Ishikawa (cell line): ENCODE data around the gene P3H2.

Experiments used
- CEBPB ChIP-seq: IDR thresholded peaks from 2 replicates; pipeline ENCODE4 v1.6.1; 2012
- CREB1 ChIP-seq: IDR thresholded peaks from 2 replicates; pipeline ENCODE4 v1.6.1; 2012; ENCODE audit warnings: low read depth
- EGR1 ChIP-seq: IDR thresholded peaks from 2 replicates; pipeline ENCODE4 v1.6.1; 2012
- EP300 ChIP-seq: IDR thresholded peaks from 2 replicates; pipeline ENCODE4 v1.6.1; 2012; ENCODE audit warnings: borderline replicate concordance
- FOXM1 ChIP-seq: IDR thresholded peaks from 2 replicates; pipeline ENCODE4 v1.6.1; 2012; ENCODE audit warnings: low read depth, borderline replicate concordance
- MAX ChIP-seq: IDR thresholded peaks from 2 replicates; pipeline ENCODE4 v1.6.1; 2012
- NFIC ChIP-seq: IDR thresholded peaks from 2 replicates; pipeline ENCODE4 v1.6.1; 2012
- RAD21 ChIP-seq: IDR thresholded peaks from 2 replicates; pipeline ENCODE4 v1.6.1; 2012; ENCODE audit warnings: low read depth
- REST ChIP-seq: IDR thresholded peaks from 2 replicates; pipeline ENCODE4 v1.6.1; 2012; ENCODE audit warnings: low read depth, mild to moderate bottlenecking
- TAF1 ChIP-seq: IDR thresholded peaks from 2 replicates; pipeline ENCODE4 v1.6.1; 2012; ENCODE audit warnings: low read depth, mild to moderate bottlenecking
- TCF12 ChIP-seq: IDR thresholded peaks from 2 replicates; pipeline ENCODE4 v1.6.1; 2012; ENCODE audit warnings: low read depth
- TEAD4 ChIP-seq: IDR thresholded peaks from 2 replicates; pipeline ENCODE4 v1.6.1; 2012
- USF1 ChIP-seq: IDR thresholded peaks from 2 replicates; pipeline ENCODE4 v1.6.1; 2012
- YY1 ChIP-seq: IDR thresholded peaks from 2 replicates; pipeline ENCODE4 v1.6.1; 2012; ENCODE audit warnings: low read depth
- ZBTB7A ChIP-seq: IDR thresholded peaks from 2 replicates; pipeline ENCODE4 v1.6.1; 2012; ENCODE audit warnings: low read depth

P3H2 gene

GRCh38 chr3:189978753-189979152 is 141.9 kb downstream of the P3H2 start:
- TF ChIP-seq ZBTB7A (no peak), TAF1 (no peak), EP300 (no peak), TEAD4 (no peak)

- TF ChIP-seq USF1: no peak
- no peak for TF ChIP-seq YY1
- TF ChIP-seq EGR1: no peak
- TF ChIP-seq NFIC: no peak
- TF ChIP-seq CREB1: no peak
- no peak for TF ChIP-seq TCF12
- no peak for TF ChIP-seq MAX
- no peak for TF ChIP-seq CEBPB
- no peak for TF ChIP-seq EP300
- no peak for TF ChIP-seq TAF1
- TF ChIP-seq FOXM1: no peak
- no peak for TF ChIP-seq TEAD4
- TF ChIP-seq RAD21: no peak
These were observed 143.5 kb downstream of the P3H2 start for GRCh38 chr3:189977174-189977573.

GRCh38 chr3:189975391-189975990 is 145.2 kb downstream of the P3H2 start:
- no peak for TF ChIP-seq NFIC
- TF ChIP-seq CREB1: no peak
- TF ChIP-seq EGR1: no peak
- no peak for TF ChIP-seq USF1
- TF ChIP-seq MAX: no peak
- no peak for TF ChIP-seq YY1
- TF ChIP-seq CEBPB: no peak
- no peak for TF ChIP-seq RAD21
- no peak for TF ChIP-seq FOXM1
- no peak for TF ChIP-seq REST
- TF ChIP-seq EP300: no peak
- no peak for TF ChIP-seq TEAD4
- no peak for TF ChIP-seq TAF1
- no peak for TF ChIP-seq ZBTB7A
- TF ChIP-seq TCF12: no peak

- TF ChIP-seq TEAD4: no peak
- TF ChIP-seq NFIC: no peak
- no peak for TF ChIP-seq ZBTB7A
- TF ChIP-seq USF1: no peak
- TF ChIP-seq RAD21: no peak
- no peak for TF ChIP-seq FOXM1
- TF ChIP-seq YY1: no peak
- TF ChIP-seq EP300: no peak
- TF ChIP-seq CREB1: no peak
These were observed 146.3 kb downstream of the P3H2 start for GRCh38 chr3:189974359-189974758.

- TF ChIP-seq RAD21 (peak; percentile 95), YY1 (no peak)
These were observed 153.3 kb downstream of the P3H2 start for GRCh38 chr3:189967254-189967865.

GRCh38 chr3:189966843-189967242 is 153.9 kb downstream of the P3H2 start:
- no peak for TF ChIP-seq USF1
- no peak for TF ChIP-seq CEBPB
- TF ChIP-seq NFIC: no peak
- no peak for TF ChIP-seq TAF1
- TF ChIP-seq ZBTB7A: no peak
- TF ChIP-seq EP300: no peak
- no peak for TF ChIP-seq TCF12
- TF ChIP-seq FOXM1: no peak
- no peak for TF ChIP-seq MAX
- no peak for TF ChIP-seq TEAD4
- no peak for TF ChIP-seq EGR1
- no peak for TF ChIP-seq REST
- no peak for TF ChIP-seq CREB1
